ENCODE data around the gene CACNA1C.

DNA sequence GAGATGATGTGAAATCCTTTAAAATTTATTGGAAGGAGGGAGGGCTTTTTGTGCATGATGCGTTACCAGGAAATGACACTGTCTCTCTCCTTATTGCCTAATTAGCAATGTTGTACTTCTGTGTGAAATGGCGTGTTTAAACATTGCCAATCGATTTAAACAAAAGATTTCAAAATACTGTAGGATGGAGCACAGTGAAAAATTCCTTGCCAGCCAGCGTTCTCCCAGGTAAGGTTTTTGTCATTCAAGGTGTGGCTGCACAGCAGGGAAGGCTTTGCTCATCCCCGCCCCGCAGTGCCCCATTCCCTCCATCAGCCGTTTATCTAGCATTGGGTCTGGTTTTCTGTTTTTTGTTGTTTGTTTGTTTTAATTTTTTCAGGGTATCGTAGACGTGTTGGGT, 137.3 kb downstream of the CACNA1C start:
- TF ChIP-seq CTCF (IDR thresholded peaks at IDR 0.05) (no peak), POLR2A (IDR thresholded peaks at IDR 0.05) (no peak), POLR2AphosphoS5 (IDR thresholded peaks at IDR 0.05) (no peak)
